ENCODE measurements around the gene AACS. TPM values are rescaled to one million over a fixed set of nuclear protein-coding genes. Genes with fewer than 3 reads are reported as not detected.
A peak's percentile ranks its signal among the peaks of the same experiment; 100 is the strongest.

AACS gene
- total RNA-seq, 1 donor from 2014 or later = 22.6 TPM

GRCh38 chr12:125186471-125187147 lies 121.4 kb downstream of the AACS start:
- no peaks in the 10 kb centered on the region for H3K9me3 Mint-ChIP-seq (ENCODE audit: low read depth)
- no peak for DNase-seq (ENCODE audit: low spot score)
- peak overlapping the region; percentile 53 for H3K4me3 Mint-ChIP-seq (ENCODE audit: unreplicated experiment)
- H3K4me1 Mint-ChIP-seq (ENCODE audit: low read depth) = peaks cover 20% of the 10 kb centered on the region
- peaks cover 47% of the 10 kb centered on the region for H3K27me3 Mint-ChIP-seq (ENCODE audit: low read depth)
- TF ChIP-seq CTCF (IDR thresholded peaks at IDR 0.05) = no peak
- H3K27ac Mint-ChIP-seq (ENCODE audit: unreplicated experiment) = no peak overlapping the region
- no peaks in the 10 kb centered on the region for H3K36me3 Mint-ChIP-seq (ENCODE audit: low read depth)

- DNase-seq (ENCODE audit: low spot score) = no peak
- Mint-ChIP-seq H3K27me3 (ENCODE audit: low read depth) (peaks cover 47% of the 10 kb centered on the region), H3K36me3 (ENCODE audit: low read depth) (no peaks in the 10 kb centered on the region), H3K27ac (ENCODE audit: unreplicated experiment) (no peak overlapping the region), H3K4me3 (ENCODE audit: unreplicated experiment) (peak overlapping the region; percentile 38), H3K4me1 (ENCODE audit: low read depth) (peaks cover 20% of the 10 kb centered on the region), H3K9me3 (ENCODE audit: low read depth) (no peaks in the 10 kb centered on the region)
- TF ChIP-seq CTCF (IDR thresholded peaks at IDR 0.05) = no peak
These were observed 122.0 kb downstream of the AACS start for GRCh38 chr12:125187148-125187745.

- peak overlapping the region; percentile 38 for H3K4me3 Mint-ChIP-seq (ENCODE audit: unreplicated experiment)
- H3K9me3 Mint-ChIP-seq (ENCODE audit: low read depth) = no peaks in the 10 kb centered on the region
- no peak overlapping the region for H3K27ac Mint-ChIP-seq (ENCODE audit: unreplicated experiment)
- H3K4me1 Mint-ChIP-seq (ENCODE audit: low read depth) = peaks cover 20% of the 10 kb centered on the region
- H3K27me3 Mint-ChIP-seq (ENCODE audit: low read depth) = peaks cover 50% of the 10 kb centered on the region
- TF ChIP-seq CTCF (IDR thresholded peaks at IDR 0.05) = no peak
- H3K36me3 Mint-ChIP-seq (ENCODE audit: low read depth) = no peaks in the 10 kb centered on the region
- no peak for DNase-seq (ENCODE audit: low spot score)
These were observed 122.8 kb downstream of the AACS start for GRCh38 chr12:125187780-125188741.

- Mint-ChIP-seq H3K27me3 (ENCODE audit: low read depth) (peaks cover 54% of the 10 kb centered on the region), H3K4me3 (ENCODE audit: unreplicated experiment) (no peak overlapping the region), H3K4me1 (ENCODE audit: low read depth) (peaks cover 17% of the 10 kb centered on the region)
These were observed 123.8 kb downstream of the AACS start for GRCh38 chr12:125189015-125189414.

More at GRCh38 chr12:125189015-125189414, 123.8 kb downstream of the AACS start:
- no peak overlapping the region for H3K27ac Mint-ChIP-seq (ENCODE audit: unreplicated experiment)
- no peaks in the 10 kb centered on the region for H3K36me3 Mint-ChIP-seq (ENCODE audit: low read depth)
- H3K9me3 Mint-ChIP-seq (ENCODE audit: low read depth) = no peaks in the 10 kb centered on the region
- TF ChIP-seq CTCF (IDR thresholded peaks at IDR 0.05) = no peak
- DNase-seq (ENCODE audit: low spot score) = no peak

Data from chondrocyte (in vitro differentiated cells).